SKM-1 treated with dmso at 0.1 percent for 144 hours (cell line): ENCODE measurements around the gene FAM168A.
"Not testable (repeated sequence)": the region's sequence is repeated elsewhere in the genome, so short reads cannot be mapped to it uniquely, and the experiment has no call there.

Source experiments
- DNase-seq: peaks from one replicate; lab custom pipeline; 2025; ENCODE audit not compliant: unreplicated experiment; lab: John Stamatoyannopoulos, UW

Gene FAM168A

GRCh38 chr11:73596547-73596946 is 1.4 kb downstream of the FAM168A start:
- no peak for DNase-seq

GRCh38 chr11:73592640-73593039 is 5.3 kb downstream of the FAM168A start:
- no peak for DNase-seq

GRCh38 chr11:73591743-73592142 is 6.2 kb downstream of the FAM168A start:
- DNase-seq: no peak

- DNase-seq: no peak
Observed at GRCh38 chr11:73590991-73591390, 6.9 kb downstream of the FAM168A start.

GRCh38 chr11:73586791-73587190 is 11.1 kb downstream of the FAM168A start:
- DNase-seq: no peak

GRCh38 chr11:73585834-73586575 is 11.9 kb downstream of the FAM168A start:
- no peak for DNase-seq

- DNase-seq: no peak
Observed at GRCh38 chr11:73584831-73585230, 13.1 kb downstream of the FAM168A start.

- DNase-seq: no peak
Observed at GRCh38 chr11:73582653-73583052, 15.3 kb downstream of the FAM168A start.

GRCh38 chr11:73580749-73581148 is 17.2 kb downstream of the FAM168A start:
- DNase-seq: not testable (repeated sequence)

- DNase-seq: no peak
Observed at GRCh38 chr11:73579641-73580434, 18.1 kb downstream of the FAM168A start.

- DNase-seq: no peak
Observed at GRCh38 chr11:73578592-73579185, 19.2 kb downstream of the FAM168A start.

- no peak for DNase-seq
Observed at GRCh38 chr11:73577496-73577917, 20.4 kb downstream of the FAM168A start.

- no peak for DNase-seq
Observed at GRCh38 chr11:73576185-73576614, 21.7 kb downstream of the FAM168A start.

- DNase-seq: not testable (repeated sequence)
Observed at GRCh38 chr11:73571982-73572381, 25.9 kb downstream of the FAM168A start.

GRCh38 chr11:73570415-73571114 is 27.3 kb downstream of the FAM168A start:
- DNase-seq: no peak

- DNase-seq: no peak
Observed at GRCh38 chr11:73566977-73567755, 30.7 kb downstream of the FAM168A start.

- DNase-seq: no peak
Observed at GRCh38 chr11:73566422-73566821, 31.5 kb downstream of the FAM168A start.

- DNase-seq: no peak
Observed at GRCh38 chr11:73565804-73566203, 32.1 kb downstream of the FAM168A start.

- DNase-seq: no peak
Observed at GRCh38 chr11:73564903-73565302, 33.0 kb downstream of the FAM168A start.

GRCh38 chr11:73563539-73564200 is 34.2 kb downstream of the FAM168A start:
- DNase-seq: no peak
